Sigmoid colon (tissue), 4 donors: ENCODE data around the gene NPTX2.

Experiments
- EP300 ChIP-seq, 4 donors: sonication (generic); formaldehyde crosslinking; IDR thresholded peaks; one replicate each; pipeline ENCODE4 v1.6.1; 2017; ENCODE audit warnings: antibody characterized with exemption in 4 of 4
- TF ChIP-seq, protein P1 (sequence below), 4 experiments: fragments of 450-650 bp in 3 of 4; fragments of 200-600 bp in 1 of 4; IDR thresholded peaks; one replicate each; pipeline ENCODE4 v1.5.1; 2016 to 2019; ENCODE audit warnings: antibody characterized with exemption in 4 of 4, mild to moderate bottlenecking in 3 of 4, moderate library complexity in 2 of 4

DNA sequence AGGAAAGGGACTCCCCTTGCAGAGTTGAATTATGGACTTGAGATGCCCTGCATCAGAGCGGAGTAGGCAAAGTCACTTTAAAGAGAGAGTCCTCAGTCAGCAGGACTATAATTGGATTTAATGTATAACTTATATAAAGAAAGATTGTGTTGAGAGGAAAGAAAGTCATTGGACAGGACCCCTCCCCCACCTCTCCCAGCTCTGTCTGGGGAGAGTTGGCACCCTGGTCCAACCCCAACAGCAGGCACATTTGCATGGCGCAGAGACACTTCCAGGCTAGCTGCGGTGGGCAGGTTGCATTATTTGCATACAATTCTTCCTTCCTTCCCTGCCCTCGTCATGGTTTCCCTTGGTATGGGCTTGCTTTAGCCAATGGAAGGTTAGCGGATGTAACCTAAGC, 46.1 kb upstream of the NPTX2 start:
- TF ChIP-seq EP300 (IDR thresholded peaks at IDR 0.05), result no peak
- TF ChIP-seq, protein P1, sequence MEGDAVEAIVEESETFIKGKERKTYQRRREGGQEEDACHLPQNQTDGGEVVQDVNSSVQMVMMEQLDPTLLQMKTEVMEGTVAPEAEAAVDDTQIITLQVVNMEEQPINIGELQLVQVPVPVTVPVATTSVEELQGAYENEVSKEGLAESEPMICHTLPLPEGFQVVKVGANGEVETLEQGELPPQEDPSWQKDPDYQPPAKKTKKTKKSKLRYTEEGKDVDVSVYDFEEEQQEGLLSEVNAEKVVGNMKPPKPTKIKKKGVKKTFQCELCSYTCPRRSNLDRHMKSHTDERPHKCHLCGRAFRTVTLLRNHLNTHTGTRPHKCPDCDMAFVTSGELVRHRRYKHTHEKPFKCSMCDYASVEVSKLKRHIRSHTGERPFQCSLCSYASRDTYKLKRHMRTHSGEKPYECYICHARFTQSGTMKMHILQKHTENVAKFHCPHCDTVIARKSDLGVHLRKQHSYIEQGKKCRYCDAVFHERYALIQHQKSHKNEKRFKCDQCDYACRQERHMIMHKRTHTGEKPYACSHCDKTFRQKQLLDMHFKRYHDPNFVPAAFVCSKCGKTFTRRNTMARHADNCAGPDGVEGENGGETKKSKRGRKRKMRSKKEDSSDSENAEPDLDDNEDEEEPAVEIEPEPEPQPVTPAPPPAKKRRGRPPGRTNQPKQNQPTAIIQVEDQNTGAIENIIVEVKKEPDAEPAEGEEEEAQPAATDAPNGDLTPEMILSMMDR (IDR thresholded peaks at IDR 0.05), result no peak
